Neutrophil (primary cell): ENCODE data around the gene WNT11.

Experiments
- H3K27ac ChIP-seq: fragments of 200-600 bp; sonication (generic); 2 replicates; pipeline ENCODE4 v1.5.1; 2016; ENCODE audit warnings: mild to moderate bottlenecking, moderate library complexity
- H3K27me3 ChIP-seq: fragments of 200-600 bp; sonication (generic); 2 replicates; pipeline ENCODE4 v1.6.0; 2016; ENCODE audit warnings: mild to moderate bottlenecking
- H3K36me3 ChIP-seq: fragments of 200-600 bp; sonication (generic); 2 replicates; pipeline ENCODE4 v1.5.1; 2017
- H3K4me1 ChIP-seq, 2 experiments: fragments of 200-600 bp in 1 of 2; sonication (generic) in 1 of 2; 1 replicate in 1 of 2; 2 replicates in 1 of 2; pipeline versions ENCODE4 v1.5.1 to v1.6.1; 2013 to 2016; ENCODE audit warnings: low read depth in 1 of 2, low read length in 1 of 2, mild to moderate bottlenecking in 1 of 2, moderate library complexity in 1 of 2; ENCODE audit not compliant: control insufficient read depth in 1 of 2, insufficient read depth in 1 of 2
- H3K4me3 ChIP-seq, 2 experiments: fragments of 200-600 bp in 1 of 2; sonication (generic) in 1 of 2; 1 replicate in 1 of 2; 2 replicates in 1 of 2; pipeline ENCODE4 v1.5.1; 2013 to 2016; ENCODE audit warnings: low read depth in 1 of 2, low read length in 1 of 2, mild to moderate bottlenecking in 1 of 2, moderate library complexity in 1 of 2
- H3K9me3 ChIP-seq: fragments of 200-600 bp; sonication (generic); 2 replicates; pipeline ENCODE4 v1.5.1; 2016
- CTCF ChIP-seq: fragments of 200-600 bp; sonication (generic); IDR thresholded peaks from 2 replicates; pipeline ENCODE4 v1.5.1; 2016; ENCODE audit warnings: antibody characterized with exemption

WNT11 gene

GRCh38 chr11:76206327-76207081, at the start of gene WNT11:
WNT11 (minus strand) TSS chr11:76206502; CDS start chr11:76206407, 95 bp downstream.
- peak within 1 kb of the TSS; percentile 62 to 63 for H3K4me3 ChIP-seq
- peaks cover 50 to 53% of the 10 kb centered on the region in 2 experiments for H3K4me1 ChIP-seq
- H3K27ac ChIP-seq: no peak within 1 kb of the TSS
- peaks cover 90% of the 10 kb centered on the region for H3K27me3 ChIP-seq
- H3K9me3 ChIP-seq: no peaks in the 10 kb centered on the region
- TF ChIP-seq CTCF: no peak
- H3K36me3 ChIP-seq: no peaks in the 10 kb centered on the region

- H3K9me3 ChIP-seq: no peaks in the 10 kb centered on the region
- no peak for TF ChIP-seq CTCF
- no peaks in the 10 kb centered on the region for H3K36me3 ChIP-seq
- H3K27me3 ChIP-seq: no peaks in the 10 kb centered on the region
- peaks cover 12 to 13% of the 10 kb centered on the region in 2 experiments for H3K4me1 ChIP-seq
- H3K27ac ChIP-seq: no peak overlapping the region
- no peak overlapping the region for H3K4me3 ChIP-seq
Observed at GRCh38 chr11:76253416-76253815, 47.1 kb upstream of the WNT11 start.

GRCh38 chr11:76252631-76253070, 46.3 kb upstream of the WNT11 start:
- Histone ChIP-seq H3K36me3 (no peaks in the 10 kb centered on the region), H3K9me3 (no peaks in the 10 kb centered on the region)

GRCh38 chr11:76251576-76251975, 45.3 kb upstream of the WNT11 start:
- no peaks in the 10 kb centered on the region for H3K9me3 ChIP-seq
- no peaks in the 10 kb centered on the region for H3K27me3 ChIP-seq
- no peak overlapping the region for H3K27ac ChIP-seq
- no peak for TF ChIP-seq CTCF
- no peaks in the 10 kb centered on the region for H3K36me3 ChIP-seq
- no peak overlapping the region for H3K4me3 ChIP-seq
- H3K4me1 ChIP-seq: peaks cover 12 to 13% of the 10 kb centered on the region in 2 experiments

More at GRCh38 chr11:76252631-76253070, 46.3 kb upstream of the WNT11 start:
- H3K4me1 ChIP-seq: peaks cover 12 to 13% of the 10 kb centered on the region in 2 experiments
- H3K27ac ChIP-seq: no peak overlapping the region
- no peak for TF ChIP-seq CTCF
- no peaks in the 10 kb centered on the region for H3K27me3 ChIP-seq
- H3K4me3 ChIP-seq: no peak overlapping the region

GRCh38 chr11:76251226-76251575, 44.9 kb upstream of the WNT11 start:
- H3K36me3 ChIP-seq: no peaks in the 10 kb centered on the region
- no peak for TF ChIP-seq CTCF
- no peaks in the 10 kb centered on the region for H3K27me3 ChIP-seq
- H3K9me3 ChIP-seq: no peaks in the 10 kb centered on the region
- peaks cover 12 to 13% of the 10 kb centered on the region in 2 experiments for H3K4me1 ChIP-seq
- no peak overlapping the region for H3K4me3 ChIP-seq
- no peak overlapping the region for H3K27ac ChIP-seq
